Thoracic aorta (tissue), 2 donors: ENCODE results near the gene NOB1. TPM values are rescaled to one million over a fixed set of nuclear protein-coding genes. Genes with fewer than 3 reads are reported as not detected.

Experiments used
- ATAC-seq: fragments of 150-250 bp; one replicate; pipeline ENCODE4 v1.8.0; 2017; ENCODE audit warnings: low read depth; ENCODE audit not compliant: insufficient number of reproducible peaks, low FRiP score
- DNase-seq: peaks from one replicate; pipeline ENCODE4 v3.0.0-alpha.2; 2020; ENCODE audit warnings: low spot score
- H3K27ac ChIP-seq, 2 donors: fragments of 200-600 bp; sonication (generic); 1 replicate in 1 of 2; 2 replicates in 1 of 2; pipeline ENCODE4 v1.5.1; 2016; ENCODE audit warnings: mild to moderate bottlenecking in 2 of 2, moderate library complexity in 2 of 2
- H3K27me3 ChIP-seq: fragments of 200-600 bp; sonication (generic); replicated peaks from 2 replicates; pipeline ENCODE4 v1.6.0; 2016; ENCODE audit warnings: mild to moderate bottlenecking; ENCODE audit not compliant: insufficient read depth
- H3K36me3 ChIP-seq: fragments of 200-600 bp; sonication (generic); one replicate; pipeline ENCODE4 v1.5.1; 2016
- H3K4me1 ChIP-seq, 2 donors: fragments of 200-600 bp; sonication (generic); 1 replicate in 1 of 2; 2 replicates in 1 of 2; pipeline versions ENCODE4 v1.5.1 to v1.6.0; 2016; ENCODE audit warnings: low read depth in 2 of 2, mild to moderate bottlenecking in 1 of 2; ENCODE audit not compliant: control insufficient read depth in 1 of 2
- H3K4me3 ChIP-seq: fragments of 200-600 bp; sonication (generic); 2 replicates; pipeline ENCODE4 v1.5.1; 2016; ENCODE audit warnings: mild to moderate bottlenecking
- H3K9me3 ChIP-seq: fragments of 200-600 bp; sonication (generic); 2 replicates; pipeline ENCODE4 v1.5.1; 2016
- CTCF ChIP-seq: fragments of 200-600 bp; sonication (generic); IDR thresholded peaks from one replicate; pipeline ENCODE4 v1.5.1; 2019; ENCODE audit warnings: antibody characterized with exemption
- total RNA-seq, 2 donors: library from RNA; depleted of rRNA; stranded (reverse); fragments of >200 nt; gene quantifications; one replicate each; pipeline versions ENCODE4 v1.1.0 to v1.2.3, GENCODE V29; 2016

The NOB1 gene
- total RNA-seq, 2 donors from 2014 or later = 7.0 to 38.9 TPM

- no peak for ATAC-seq
- no peak overlapping the region for H3K27ac ChIP-seq
- H3K9me3 ChIP-seq = no peaks in the 10 kb centered on the region
- no peak for TF ChIP-seq CTCF
- H3K4me1 ChIP-seq = no peaks in the 10 kb centered on the region
- H3K36me3 ChIP-seq = peaks cover 7% of the 10 kb centered on the region
- no peak overlapping the region for H3K4me3 ChIP-seq
- no peaks in the 10 kb centered on the region for H3K27me3 ChIP-seq
- no peak for DNase-seq
These were observed 52.9 kb downstream of the NOB1 start for GRCh38 chr16:69701866-69702265.

- Histone ChIP-seq H3K9me3 (no peaks in the 10 kb centered on the region), H3K36me3 (peaks cover 7% of the 10 kb centered on the region), H3K4me1 (no peaks in the 10 kb centered on the region), H3K27me3 (no peaks in the 10 kb centered on the region), H3K4me3 (no peak overlapping the region), H3K27ac (no peak overlapping the region)
- ATAC-seq (no peak), DNase-seq (no peak)
- TF ChIP-seq CTCF = no peak
These were observed 53.3 kb downstream of the NOB1 start for GRCh38 chr16:69701452-69701851.

DNA sequence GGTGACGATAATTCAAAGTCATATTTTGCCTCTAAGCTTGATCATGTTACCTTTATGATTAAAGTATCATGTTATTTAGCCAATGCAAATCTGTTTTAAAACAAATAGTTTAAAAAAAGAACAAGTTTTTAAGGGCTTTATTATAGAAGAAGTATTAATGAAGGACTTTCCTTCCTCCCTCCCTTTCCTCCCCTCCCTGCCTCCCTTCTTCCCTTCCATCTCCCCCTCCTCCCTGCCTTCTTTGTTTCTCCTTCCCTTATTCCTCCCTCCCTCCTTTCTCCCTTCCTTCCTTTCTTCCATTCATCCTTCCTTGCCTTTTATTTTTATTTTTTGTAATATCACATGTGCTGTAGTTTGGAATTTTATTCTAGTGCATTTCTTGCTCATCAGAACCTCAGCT is 54.8 kb downstream of the NOB1 start:
- H3K4me3 ChIP-seq = no peak overlapping the region
- H3K27me3 ChIP-seq = no peaks in the 10 kb centered on the region
- H3K9me3 ChIP-seq = no peaks in the 10 kb centered on the region
- DNase-seq (no peak), ATAC-seq (no peak)
- no peaks in the 10 kb centered on the region for H3K4me1 ChIP-seq
- peaks cover 17% of the 10 kb centered on the region for H3K36me3 ChIP-seq
- H3K27ac ChIP-seq = no peak overlapping the region
- TF ChIP-seq CTCF = no peak

DNA sequence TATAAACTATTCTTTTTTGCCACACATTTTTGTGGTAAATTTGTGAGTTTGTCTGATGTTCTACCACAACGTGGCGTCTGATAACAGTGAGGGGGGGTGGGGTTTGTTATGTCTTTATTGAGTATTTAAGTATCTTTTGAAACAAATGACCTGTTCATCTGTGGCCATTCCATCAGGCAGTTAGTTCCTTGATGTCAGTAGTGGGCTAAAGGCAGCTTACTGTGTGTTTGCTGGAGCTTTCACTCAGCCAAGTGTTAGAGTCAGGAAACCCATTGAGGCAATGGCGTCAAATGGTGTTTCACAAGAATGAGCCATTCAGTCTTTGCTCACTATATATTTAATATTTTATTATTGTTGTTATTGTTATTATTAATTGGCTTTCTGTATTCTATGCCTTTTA is 56.3 kb downstream of the NOB1 start:
- ATAC-seq (no peak), DNase-seq (no peak)
- no peaks in the 10 kb centered on the region for H3K4me1 ChIP-seq
- no peak for TF ChIP-seq CTCF
- no peaks in the 10 kb centered on the region for H3K27me3 ChIP-seq
- H3K4me3 ChIP-seq = no peak overlapping the region
- H3K27ac ChIP-seq = no peak overlapping the region
- no peaks in the 10 kb centered on the region for H3K9me3 ChIP-seq
- peaks cover 28% of the 10 kb centered on the region for H3K36me3 ChIP-seq

GRCh38 chr16:69693916-69694315 is 60.8 kb downstream of the NOB1 start:
- DNase-seq = no peak
- no peak overlapping the region for H3K27ac ChIP-seq
- H3K27me3 ChIP-seq = no peaks in the 10 kb centered on the region
- no peak for ATAC-seq
- no peak for TF ChIP-seq CTCF
- peaks cover 42% of the 10 kb centered on the region for H3K36me3 ChIP-seq
- no peak overlapping the region for H3K4me3 ChIP-seq
- no peaks in the 10 kb centered on the region for H3K9me3 ChIP-seq
- no peaks in the 10 kb centered on the region for H3K4me1 ChIP-seq
